Aortic smooth muscle cell (primary cell): ENCODE data around the gene OR7D2. TPM values are rescaled to one million over a fixed set of nuclear protein-coding genes. Genes with fewer than 3 reads are reported as not detected.

Experiments used
- total RNA-seq: library from RNA; depleted of rRNA; stranded (reverse); fragments of >200 nt; gene quantifications from 2 replicates; pipeline ENCODE4 v1.2.3, GENCODE V29; 2014

OR7D2 gene
- 0.06 TPM in 1 of 2 replicates, not detected in the other for total RNA-seq

GRCh38 chr19:9178901-9179300 lies at the start of gene OR7D2:
OR7D2 (plus strand) TSS chr19:9178979; CDS start chr19:9185782, 6,803 bp downstream.

GRCh38 chr19:9140159-9140874 lies 38.5 kb upstream of the OR7D2 start, which contains the start of gene ZNF317:
ZNF317 (plus strand) TSS chr19:9140397; CDS start chr19:9156017, 15,620 bp downstream.

DNA sequence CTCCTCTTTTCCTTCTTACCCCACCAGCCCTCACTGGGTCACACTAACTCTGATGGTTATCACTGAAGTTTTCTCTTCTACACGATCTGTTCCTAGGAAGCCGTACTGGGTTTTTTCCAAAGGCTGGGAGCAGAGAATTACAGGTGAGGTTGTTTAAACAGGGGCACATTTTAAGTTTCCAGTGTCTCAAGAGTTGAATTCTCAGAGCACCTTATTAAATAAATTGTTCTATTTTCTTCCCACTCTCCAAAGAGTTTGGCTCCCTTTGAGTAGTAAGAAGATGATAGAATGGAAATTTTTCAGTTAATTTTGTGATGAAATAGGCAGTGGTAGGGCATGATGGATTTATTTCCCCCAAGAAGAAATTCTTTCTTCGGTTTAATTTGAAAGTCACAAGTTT lies 40.7 kb downstream of the OR7D2 start, which contains the start of gene OR7D4:
TSS of gene OR7D4 (minus strand) at position 101 of the 400 bp plus-strand sequence. CDS start 4,752 bp downstream, outside the sequence.

Other genes starting within 250 kb of the OR7D2 start
- gene MUC16, start 168.6 kb upstream of the OR7D2 start, total RNA-seq = not detected in 2 replicates
- gene OR1M1, start 91.9 kb upstream of the OR7D2 start, total RNA-seq = not detected in 2 replicates
- gene OR7G2, start 71.5 kb upstream of the OR7D2 start, total RNA-seq = not detected in 2 replicates
- not detected in 2 replicates for gene OR7G1, start 63.2 kb upstream of the OR7D2 start, total RNA-seq
- gene OR7G3, start 52.0 kb upstream of the OR7D2 start, total RNA-seq = not detected in 2 replicates
- gene ZNF317, start 38.6 kb upstream of the OR7D2 start, total RNA-seq = 11.1 and 12.6 TPM in 2 replicates
- not detected in 2 replicates for gene OR7D4, start 40.6 kb downstream of the OR7D2 start, total RNA-seq
- gene OR7E24, start 72.0 kb downstream of the OR7D2 start, total RNA-seq = not detected in 2 replicates
- 6.2 and 6.3 TPM in 2 replicates for gene ZNF699, start 130.9 kb downstream of the OR7D2 start, total RNA-seq
- 11.0 and 13.7 TPM in 2 replicates for gene ZNF559, start 145.2 kb downstream of the OR7D2 start, total RNA-seq
- 1.5 and 1.9 TPM in 2 replicates for gene ZNF177, start 184.0 kb downstream of the OR7D2 start, total RNA-seq